Measurements from ENCODE around the gene NPAS4. TPM values are rescaled to one million over a fixed set of nuclear protein-coding genes. Genes with fewer than 3 reads are reported as not detected.

The NPAS4 gene
- total RNA-seq, 1 experiment from 2014 or later = 1.6 TPM

DNA sequence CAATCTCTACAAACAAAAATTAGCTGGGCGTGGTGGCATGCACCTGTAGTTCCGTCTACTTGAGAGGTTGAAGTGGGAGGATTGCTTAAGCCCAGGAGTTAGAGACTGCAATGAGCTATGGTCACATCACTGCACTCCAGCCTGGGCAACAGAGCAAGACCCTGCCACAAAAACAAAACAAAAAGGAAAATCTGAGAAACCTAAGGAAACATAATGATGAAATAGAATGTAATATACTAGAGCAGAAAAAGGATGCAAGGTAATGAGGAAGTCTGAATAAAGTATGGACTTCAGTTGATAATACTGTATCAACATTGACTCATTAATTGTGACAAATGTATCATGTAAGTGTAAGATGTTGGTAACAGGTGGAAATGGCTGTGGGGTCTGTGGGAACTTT lies 8.1 kb downstream of the NPAS4 start:
- no peak overlapping the region for H3K18ac ChIP-seq (ENCODE audit: insufficient read length, low read depth, low read length)
- H2BK5ac ChIP-seq (ENCODE audit: insufficient read length, low read length) = no peak overlapping the region
- TF ChIP-seq CTCF (conservative IDR thresholded peaks at IDR 0.05) = no peak
- no peak overlapping the region for H4K5ac ChIP-seq (ENCODE audit: insufficient read length, low read depth, low read length)
- no peak overlapping the region for H4K91ac ChIP-seq (ENCODE audit: insufficient read length, low read depth, low read length)
- H2AK5ac ChIP-seq (ENCODE audit: insufficient read length, low read length) = no peak overlapping the region
- peaks cover 0 to 3% of the 10 kb centered on the region in 2 experiments; a peak in 1 of 4 replicates for H3K4me1 Mint-ChIP-seq
- no peaks in the 10 kb centered on the region for H3K79me2 ChIP-seq (ENCODE audit: insufficient read depth, low read length)
- no peak for DNase-seq
- no peak overlapping the region for H3K23ac ChIP-seq (ENCODE audit: insufficient read length, low read depth, low read length)
- H3K9ac ChIP-seq (ENCODE audit: extremely low read depth, insufficient read length, low read length) = no peak overlapping the region
- no peak overlapping the region for H3K14ac ChIP-seq (ENCODE audit: insufficient read depth, low read length)
- no peak overlapping the region for H2AFZ ChIP-seq (ENCODE audit: low read length)
- H3K23me2 ChIP-seq (ENCODE audit: insufficient read length, low read depth, low read length, poor library complexity, severe bottlenecking) = no peaks in the 10 kb centered on the region
- no peak overlapping the region for H2BK12ac ChIP-seq (ENCODE audit: insufficient read length, low read depth, low read length)
- H3K36me3 Mint-ChIP-seq (ENCODE audit: insufficient read depth in 1 of 3, low read depth in 3 of 3) = peaks cover 4 to 14% (median 10%) of the 10 kb centered on the region in 3 experiments; a peak in 6 of 7 replicates
- H3K27ac Mint-ChIP-seq = no peak overlapping the region
- H3T11ph ChIP-seq (ENCODE audit: low read length) = no peak overlapping the region
- H3K79me1 ChIP-seq (ENCODE audit: insufficient read depth, low read depth, low read length, poor library complexity, severe bottlenecking) = no peaks in the 10 kb centered on the region
- H3K4ac ChIP-seq (ENCODE audit: low read depth, low read length) = no peak overlapping the region
- no peak overlapping the region for H3K4me3 Mint-ChIP-seq
- no peak overlapping the region for H3K56ac ChIP-seq (ENCODE audit: insufficient read length, low read depth, low read length)
- no peak overlapping the region for H2BK120ac ChIP-seq (ENCODE audit: low read depth, low read length, poor library complexity, severe bottlenecking)
- H3K4me2 ChIP-seq (ENCODE audit: insufficient read depth, insufficient read length, low read length) = no peak overlapping the region
- H2BK15ac ChIP-seq (ENCODE audit: low read depth, low read length) = no peak overlapping the region
- no peaks in the 10 kb centered on the region for H3K27me3 ChIP-seq (ENCODE audit: insufficient read depth, low read length)
- H3K9me3 ChIP-seq (ENCODE audit: control insufficient read depth, low read depth, low read length) = no peaks in the 10 kb centered on the region
- no peaks in the 10 kb centered on the region for H3K9me3 Mint-ChIP-seq
- H3K4me1 ChIP-seq (ENCODE audit: insufficient read depth, low read length) = no peaks in the 10 kb centered on the region
- no peak overlapping the region for H4K8ac ChIP-seq (replicated peaks; ENCODE audit: insufficient read length, low read depth, low read length)
- H3K27me3 Mint-ChIP-seq (ENCODE audit: low read depth) = no peaks in the 10 kb centered on the region; the same call in 1 of the 2 replicates
- WGBS (ENCODE audit: extremely low coverage, insufficient read length, low lambda C conversion rate) = no CpG with 5 or more reads among the region's 2 CpGs
- H2BK20ac ChIP-seq (ENCODE audit: low read depth, low read length, poor library complexity, severe bottlenecking) = no peak overlapping the region
- H3K27ac ChIP-seq (ENCODE audit: insufficient read length, low read depth, low read length) = no peak overlapping the region
- no peaks in the 10 kb centered on the region for H4K20me1 ChIP-seq (ENCODE audit: control insufficient read depth, insufficient read depth, insufficient read length)
